Suprapubic skin (tissue), 3 donors: ENCODE results near the gene OR2A42.
"Not testable (repeated sequence)": the region's sequence is repeated elsewhere in the genome, so short reads cannot be mapped to it uniquely, and the experiment has no call there.

ENCODE experiments used
- POLR2AphosphoS5 ChIP-seq, 3 donors: sonication (generic); formaldehyde crosslinking; IDR thresholded peaks; one replicate each; pipeline ENCODE4 v1.6.1; 2017; ENCODE audit warnings: antibody characterized with exemption in 3 of 3
- TF ChIP-seq, protein P1 (sequence below), 2 donors: fragments of 200-600 bp in 1 of 2; fragments of 450-650 bp in 1 of 2; sonication (generic) in 1 of 2; IDR thresholded peaks; one replicate each; pipeline ENCODE4 v1.5.1; 2016 to 2019; ENCODE audit warnings: antibody characterized with exemption in 2 of 2, mild to moderate bottlenecking in 1 of 2, moderate library complexity in 1 of 2

- TF ChIP-seq POLR2AphosphoS5 (IDR thresholded peaks at IDR 0.05), result not testable (repeated sequence)
- TF ChIP-seq, protein P1, sequence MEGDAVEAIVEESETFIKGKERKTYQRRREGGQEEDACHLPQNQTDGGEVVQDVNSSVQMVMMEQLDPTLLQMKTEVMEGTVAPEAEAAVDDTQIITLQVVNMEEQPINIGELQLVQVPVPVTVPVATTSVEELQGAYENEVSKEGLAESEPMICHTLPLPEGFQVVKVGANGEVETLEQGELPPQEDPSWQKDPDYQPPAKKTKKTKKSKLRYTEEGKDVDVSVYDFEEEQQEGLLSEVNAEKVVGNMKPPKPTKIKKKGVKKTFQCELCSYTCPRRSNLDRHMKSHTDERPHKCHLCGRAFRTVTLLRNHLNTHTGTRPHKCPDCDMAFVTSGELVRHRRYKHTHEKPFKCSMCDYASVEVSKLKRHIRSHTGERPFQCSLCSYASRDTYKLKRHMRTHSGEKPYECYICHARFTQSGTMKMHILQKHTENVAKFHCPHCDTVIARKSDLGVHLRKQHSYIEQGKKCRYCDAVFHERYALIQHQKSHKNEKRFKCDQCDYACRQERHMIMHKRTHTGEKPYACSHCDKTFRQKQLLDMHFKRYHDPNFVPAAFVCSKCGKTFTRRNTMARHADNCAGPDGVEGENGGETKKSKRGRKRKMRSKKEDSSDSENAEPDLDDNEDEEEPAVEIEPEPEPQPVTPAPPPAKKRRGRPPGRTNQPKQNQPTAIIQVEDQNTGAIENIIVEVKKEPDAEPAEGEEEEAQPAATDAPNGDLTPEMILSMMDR (IDR thresholded peaks at IDR 0.05), result not testable (repeated sequence)
Observed at GRCh38 chr7:144201978-144202377, 37.4 kb downstream of the OR2A42 start.
